ENCODE measurements around the gene TMEM250. TPM values are rescaled to one million over a fixed set of nuclear protein-coding genes. Genes with fewer than 3 reads are reported as not detected.

TMEM250 gene
- total RNA-seq, 1 experiment from 2014 or later: 34.0 TPM

Other genes with a start within 250 kb of the TMEM250 start
- gene CAMSAP1, start 211.3 kb downstream of the TMEM250 start, total RNA-seq (2021; ENCODE audit: unreplicated experiment): 24.8 TPM
- gene UBAC1, start 157.5 kb downstream of the TMEM250 start, total RNA-seq (2021; ENCODE audit: unreplicated experiment): 38.0 TPM
- gene NACC2, start 23.6 kb downstream of the TMEM250 start, total RNA-seq (2021; ENCODE audit: unreplicated experiment): 62.0 TPM
- gene LHX3, start 86.3 kb upstream of the TMEM250 start, total RNA-seq (2021; ENCODE audit: unreplicated experiment): 0.13 TPM
- 40.0 TPM for gene QSOX2, start 126.9 kb upstream of the TMEM250 start, total RNA-seq (2021; ENCODE audit: unreplicated experiment)
- gene CCDC187, start 185.2 kb upstream of the TMEM250 start, total RNA-seq (2021; ENCODE audit: unreplicated experiment): not detected
- gene GPSM1, start 208.7 kb upstream of the TMEM250 start, total RNA-seq (2021; ENCODE audit: unreplicated experiment): 14.2 TPM
- 26.5 TPM for gene DNLZ, start 244.9 kb upstream of the TMEM250 start, total RNA-seq (2021; ENCODE audit: unreplicated experiment)

All from Panc1 (cell line).